ENCODE measurements around the gene ATG4B. TPM values are rescaled to one million over a fixed set of nuclear protein-coding genes. Genes with fewer than 3 reads are reported as not detected.
A peak's percentile ranks its signal among the peaks of the same experiment; 100 is the strongest.

Gene ATG4B
- total RNA-seq, 1 donor from 2014 or later: 83.2 TPM

DNA sequence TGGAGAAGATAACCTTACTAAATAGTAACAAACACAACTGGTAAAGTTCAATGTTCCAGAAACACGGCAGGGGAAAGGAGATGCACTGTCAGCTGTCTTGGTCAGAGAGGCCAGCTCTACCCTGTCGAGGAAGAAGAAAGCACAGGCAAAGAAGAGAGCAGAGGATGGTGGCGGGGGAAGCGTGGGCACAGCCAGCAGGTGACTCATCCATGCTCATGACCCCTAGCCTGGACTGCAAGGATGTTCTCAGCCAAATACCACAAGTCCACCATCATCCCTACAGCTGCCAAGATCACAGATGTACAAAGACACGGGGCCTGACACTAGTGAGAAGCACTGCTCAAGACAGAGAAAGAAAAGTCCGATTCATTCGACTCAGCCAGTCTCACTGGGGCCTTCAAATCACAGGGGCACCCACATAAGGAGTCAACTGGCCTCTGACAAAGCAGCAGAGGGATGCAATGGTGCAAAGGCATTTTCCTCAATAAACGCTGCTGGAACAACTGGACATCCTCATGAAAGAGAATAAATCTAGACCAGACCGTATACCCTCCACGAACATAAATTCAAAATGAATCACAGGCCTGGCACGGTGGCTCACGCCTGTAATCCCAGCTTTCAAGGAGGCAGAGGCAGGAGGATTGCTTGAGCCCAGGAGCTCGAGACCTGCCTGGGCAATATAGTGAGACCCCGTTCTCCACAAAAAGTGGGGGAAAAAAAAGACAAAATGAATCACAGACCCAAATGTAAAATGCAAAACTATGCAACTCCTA lies 43.5 kb downstream of the ATG4B start:
- Mint-ChIP-seq H3K36me3 (ENCODE audit: low read depth, unreplicated experiment) (peaks cover 12% of the 10 kb centered on the region), H3K4me1 (ENCODE audit: low read depth, unreplicated experiment) (peaks cover 19% of the 10 kb centered on the region), H3K27me3 (ENCODE audit: low read depth, unreplicated experiment) (no peaks in the 10 kb centered on the region), H3K4me3 (ENCODE audit: unreplicated experiment) (peak overlapping the region; percentile 74), H3K9me3 (ENCODE audit: unreplicated experiment) (no peaks in the 10 kb centered on the region), H3K27ac (ENCODE audit: unreplicated experiment) (peak overlapping the region; percentile 87)
- H3K79me2 ChIP-seq (ENCODE audit: insufficient read depth, low read length): peaks cover 49% of the 10 kb centered on the region
- no peaks in the 10 kb centered on the region for H3K9me3 ChIP-seq (ENCODE audit: insufficient read depth, low read depth, low read length)
- H3K4me3 ChIP-seq (ENCODE audit: insufficient read depth, low read depth, low read length): peak overlapping the region; percentile 25
- peak overlapping the region; percentile 66 for H3K9ac ChIP-seq (ENCODE audit: low read length)
- TF ChIP-seq, protein P1, sequence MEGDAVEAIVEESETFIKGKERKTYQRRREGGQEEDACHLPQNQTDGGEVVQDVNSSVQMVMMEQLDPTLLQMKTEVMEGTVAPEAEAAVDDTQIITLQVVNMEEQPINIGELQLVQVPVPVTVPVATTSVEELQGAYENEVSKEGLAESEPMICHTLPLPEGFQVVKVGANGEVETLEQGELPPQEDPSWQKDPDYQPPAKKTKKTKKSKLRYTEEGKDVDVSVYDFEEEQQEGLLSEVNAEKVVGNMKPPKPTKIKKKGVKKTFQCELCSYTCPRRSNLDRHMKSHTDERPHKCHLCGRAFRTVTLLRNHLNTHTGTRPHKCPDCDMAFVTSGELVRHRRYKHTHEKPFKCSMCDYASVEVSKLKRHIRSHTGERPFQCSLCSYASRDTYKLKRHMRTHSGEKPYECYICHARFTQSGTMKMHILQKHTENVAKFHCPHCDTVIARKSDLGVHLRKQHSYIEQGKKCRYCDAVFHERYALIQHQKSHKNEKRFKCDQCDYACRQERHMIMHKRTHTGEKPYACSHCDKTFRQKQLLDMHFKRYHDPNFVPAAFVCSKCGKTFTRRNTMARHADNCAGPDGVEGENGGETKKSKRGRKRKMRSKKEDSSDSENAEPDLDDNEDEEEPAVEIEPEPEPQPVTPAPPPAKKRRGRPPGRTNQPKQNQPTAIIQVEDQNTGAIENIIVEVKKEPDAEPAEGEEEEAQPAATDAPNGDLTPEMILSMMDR (IDR thresholded peaks at IDR 0.05; ENCODE audit: insufficient read depth, low read depth, low read length): no peak
- no peak for TF ChIP-seq EZH2 (IDR thresholded peaks at IDR 0.05; ENCODE audit: insufficient read depth, low read length)
- peak overlapping the region; percentile 88 for H3K27ac ChIP-seq (ENCODE audit: low read depth, low read length)
- FAIRE-seq (peak; percentile 94), DNase-seq (ENCODE audit: low read depth) (peak; percentile 98)
- H3K27me3 ChIP-seq (ENCODE audit: insufficient read depth, low read length): no peaks in the 10 kb centered on the region
- H3K4me2 ChIP-seq (ENCODE audit: low read length): peak overlapping the region; percentile 70
- H4K20me1 ChIP-seq (ENCODE audit: insufficient read depth, low read length): peaks cover 9% of the 10 kb centered on the region
- H3K4me1 ChIP-seq (ENCODE audit: insufficient read depth, low read length): peaks cover 26% of the 10 kb centered on the region
- peaks cover 17% of the 10 kb centered on the region for H3K36me3 ChIP-seq (ENCODE audit: insufficient read depth, low read length)
- no peak overlapping the region for H2AFZ ChIP-seq (ENCODE audit: low read depth, low read length)

DNA sequence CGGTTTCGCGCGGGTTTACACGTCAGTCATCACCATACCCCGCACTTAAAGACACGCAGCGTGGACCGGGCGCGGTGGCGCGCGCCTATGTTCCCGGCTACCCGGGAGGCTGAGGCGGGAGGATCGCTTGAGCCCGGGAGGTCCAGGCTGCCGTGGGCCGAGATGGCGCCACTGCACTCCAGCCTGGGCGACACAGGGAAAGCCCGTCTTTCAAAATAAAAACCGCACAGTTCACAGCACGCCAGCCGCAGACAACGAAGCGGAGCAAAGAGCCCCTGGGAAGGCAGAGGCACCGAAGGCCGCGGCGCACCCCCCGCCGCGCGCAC lies 48.8 kb downstream of the ATG4B start:
- Histone ChIP-seq H2AFZ (ENCODE audit: low read depth, low read length) (peak overlapping the region; percentile 70), H3K27ac (ENCODE audit: low read depth, low read length) (peak overlapping the region; percentile 92), H3K9ac (ENCODE audit: low read length) (peak overlapping the region; percentile 96), H3K9me3 (ENCODE audit: insufficient read depth, low read depth, low read length) (no peaks in the 10 kb centered on the region), H3K27me3 (ENCODE audit: insufficient read depth, low read length) (no peaks in the 10 kb centered on the region), H3K4me3 (ENCODE audit: insufficient read depth, low read depth, low read length) (peak overlapping the region; percentile 84), H3K79me2 (ENCODE audit: insufficient read depth, low read length) (peaks cover 68% of the 10 kb centered on the region), H3K36me3 (ENCODE audit: insufficient read depth, low read length) (peaks cover 18% of the 10 kb centered on the region), H4K20me1 (ENCODE audit: insufficient read depth, low read length) (peaks cover under 1% of the 10 kb centered on the region), H3K4me1 (ENCODE audit: insufficient read depth, low read length) (peaks cover 29% of the 10 kb centered on the region), H3K4me2 (ENCODE audit: low read length) (peak overlapping the region; percentile 96)
- peaks cover 9% of the 10 kb centered on the region for H3K4me1 Mint-ChIP-seq (ENCODE audit: low read depth, unreplicated experiment)
- no peaks in the 10 kb centered on the region for H3K27me3 Mint-ChIP-seq (ENCODE audit: low read depth, unreplicated experiment)
- H3K27ac Mint-ChIP-seq (ENCODE audit: unreplicated experiment): peak overlapping the region; percentile 43
- H3K4me3 Mint-ChIP-seq (ENCODE audit: unreplicated experiment): peak overlapping the region; percentile 97
- TF ChIP-seq, protein P1 (IDR thresholded peaks at IDR 0.05; ENCODE audit: insufficient read depth, low read depth, low read length): no peak
- no peak for TF ChIP-seq EZH2 (IDR thresholded peaks at IDR 0.05; ENCODE audit: insufficient read depth, low read length)
- H3K36me3 Mint-ChIP-seq (ENCODE audit: low read depth, unreplicated experiment): peaks cover 6% of the 10 kb centered on the region
- DNase-seq (ENCODE audit: low read depth) (no peak), FAIRE-seq (no peak)
- no peaks in the 10 kb centered on the region for H3K9me3 Mint-ChIP-seq (ENCODE audit: unreplicated experiment)
